Measurements from ENCODE around the gene CHRND. TPM values are rescaled to one million over a fixed set of nuclear protein-coding genes. Genes with fewer than 3 reads are reported as not detected.

Gene CHRND
- total RNA-seq, 1 donor, result not detected

GRCh38 chr2:232580648-232580981 lies 54.7 kb downstream of the CHRND start:
- TF ChIP-seq CTCF (IDR thresholded peaks at IDR 0.05; ENCODE audit: insufficient read depth, low read depth, low read length), result no peak
- no peak overlapping the region for H3K4me3 ChIP-seq (ENCODE audit: low read depth, low read length)
- no peak for DNase-seq (ENCODE audit: low read depth)

GRCh38 chr2:232581725-232582124 lies 55.8 kb downstream of the CHRND start:
- no peak overlapping the region for H3K4me3 ChIP-seq (ENCODE audit: low read depth, low read length)
- DNase-seq (ENCODE audit: low read depth), result no peak
- TF ChIP-seq CTCF (IDR thresholded peaks at IDR 0.05; ENCODE audit: insufficient read depth, low read depth, low read length), result no peak

GRCh38 chr2:232584238-232584637 lies 58.3 kb downstream of the CHRND start:
- no peak for TF ChIP-seq CTCF (IDR thresholded peaks at IDR 0.05; ENCODE audit: insufficient read depth, low read depth, low read length)
- DNase-seq (ENCODE audit: low read depth), result no peak
- no peak overlapping the region for H3K4me3 ChIP-seq (ENCODE audit: low read depth, low read length)

Other genes starting within 250 kb of the CHRND start
- not detected in 2 replicates for gene ALPP, start 147.4 kb upstream of the CHRND start, total RNA-seq
- not detected in 2 replicates for gene ALPG, start 119.3 kb upstream of the CHRND start, total RNA-seq
- gene ALPI, start 70.0 kb upstream of the CHRND start, total RNA-seq, result not detected in 2 replicates
- under 0.01 TPM in 1 of 2 replicates, not detected in the other for gene ECEL1, start 38.3 kb upstream of the CHRND start, total RNA-seq
- gene PRSS56, start 5.8 kb upstream of the CHRND start, total RNA-seq, result not detected in 2 replicates
- gene CHRNG, start 13.5 kb downstream of the CHRND start, total RNA-seq, result not detected in 2 replicates
- gene TIGD1, start 24.4 kb downstream of the CHRND start, total RNA-seq, result 4.2 and 5.2 TPM in 2 replicates
- 74.7 and 76.3 TPM in 2 replicates for gene EIF4E2, start 24.5 kb downstream of the CHRND start, total RNA-seq
- 1.7 and 2.3 TPM in 2 replicates for gene EFHD1, start 107.4 kb downstream of the CHRND start, total RNA-seq
- 46.4 and 63.9 TPM in 2 replicates for gene GIGYF2, start 171.2 kb downstream of the CHRND start, total RNA-seq

All from fibroblast of villous mesenchyme (primary cell).